OCI-LY1 (cell line): ENCODE results near the gene SCIN.

Source experiments
- EZH2 ChIP-seq: fragments of 200-600 bp; sonication (generic), shearing (Covaris generic); IDR thresholded peaks from 2 replicates; pipeline ENCODE4 v1.8.0; 2017; ENCODE audit warnings: borderline replicate concordance, mixed run types, mild to moderate bottlenecking, antibody characterized with exemption, low read length, moderate library complexity, mixed read lengths
- TF ChIP-seq, protein P1 (sequence below): fragments of 200-600 bp; sonication (generic), shearing (Covaris generic); IDR thresholded peaks from 2 replicates; pipeline ENCODE4 v1.5.1; 2017; ENCODE audit warnings: mild to moderate bottlenecking, antibody characterized with exemption, low read length, moderate library complexity, mixed read lengths

DNA sequence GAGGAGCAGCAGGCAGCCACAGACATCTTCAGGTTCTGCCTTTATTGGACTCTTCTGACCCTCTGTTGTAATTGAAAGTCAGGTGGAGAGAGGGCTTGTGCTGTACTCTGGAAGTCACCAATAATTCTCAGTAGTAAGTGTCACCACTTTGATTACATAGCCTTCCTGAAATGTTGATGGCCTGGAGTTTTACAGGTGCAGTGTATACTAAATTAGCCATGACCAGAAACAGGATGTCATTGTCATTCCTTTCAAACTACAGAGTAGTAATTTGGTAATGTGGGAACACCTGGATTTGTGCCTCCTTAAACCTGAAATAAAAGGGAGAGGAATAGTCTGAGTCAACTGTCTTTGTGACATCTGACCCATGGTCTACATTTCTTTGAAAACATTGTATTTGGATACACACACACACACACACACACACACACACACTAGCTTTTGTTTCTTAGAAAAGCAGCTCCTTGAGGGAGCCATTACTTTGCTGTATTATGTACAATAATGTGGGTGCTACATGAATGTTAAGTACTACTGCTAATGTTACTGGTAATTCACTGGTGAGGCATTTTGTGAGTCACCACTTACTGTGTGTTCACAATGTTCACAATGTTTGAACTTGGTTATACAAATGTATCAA is 136.5 kb downstream of the SCIN start:
- TF ChIP-seq, protein P1, sequence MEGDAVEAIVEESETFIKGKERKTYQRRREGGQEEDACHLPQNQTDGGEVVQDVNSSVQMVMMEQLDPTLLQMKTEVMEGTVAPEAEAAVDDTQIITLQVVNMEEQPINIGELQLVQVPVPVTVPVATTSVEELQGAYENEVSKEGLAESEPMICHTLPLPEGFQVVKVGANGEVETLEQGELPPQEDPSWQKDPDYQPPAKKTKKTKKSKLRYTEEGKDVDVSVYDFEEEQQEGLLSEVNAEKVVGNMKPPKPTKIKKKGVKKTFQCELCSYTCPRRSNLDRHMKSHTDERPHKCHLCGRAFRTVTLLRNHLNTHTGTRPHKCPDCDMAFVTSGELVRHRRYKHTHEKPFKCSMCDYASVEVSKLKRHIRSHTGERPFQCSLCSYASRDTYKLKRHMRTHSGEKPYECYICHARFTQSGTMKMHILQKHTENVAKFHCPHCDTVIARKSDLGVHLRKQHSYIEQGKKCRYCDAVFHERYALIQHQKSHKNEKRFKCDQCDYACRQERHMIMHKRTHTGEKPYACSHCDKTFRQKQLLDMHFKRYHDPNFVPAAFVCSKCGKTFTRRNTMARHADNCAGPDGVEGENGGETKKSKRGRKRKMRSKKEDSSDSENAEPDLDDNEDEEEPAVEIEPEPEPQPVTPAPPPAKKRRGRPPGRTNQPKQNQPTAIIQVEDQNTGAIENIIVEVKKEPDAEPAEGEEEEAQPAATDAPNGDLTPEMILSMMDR, result no peak
- TF ChIP-seq EZH2, result no peak
